ENCODE data around the gene RARS2.

GRCh38 chr6:87481931-87482330, 107.9 kb downstream of the RARS2 start:
- TF ChIP-seq GATA3 (IDR thresholded peaks at IDR 0.05; ENCODE audit: low read depth, low read length) (no peak), GATA2 (IDR thresholded peaks at IDR 0.05; ENCODE audit: low read depth, low read length) (no peak)

All from SH-SY5Y (cell line).